Esophagus muscularis mucosa (tissue), 4 donors: Measurements from ENCODE around the gene EXTL2.

Source experiments
- EP300 ChIP-seq: sonication (generic); formaldehyde crosslinking; IDR thresholded peaks from one replicate; pipeline ENCODE4 v1.6.1; 2017; ENCODE audit warnings: antibody characterized with exemption
- POLR2A ChIP-seq: fragments of 450-650 bp; IDR thresholded peaks from one replicate; pipeline ENCODE4 v1.6.1; 2017; ENCODE audit warnings: antibody characterized with exemption, moderate library complexity, mild to moderate bottlenecking, low read depth
- POLR2AphosphoS5 ChIP-seq, 2 donors: sonication (generic); formaldehyde crosslinking; IDR thresholded peaks; one replicate each; pipeline ENCODE4 v1.6.1; 2017; ENCODE audit warnings: antibody characterized with exemption in 2 of 2
- TF ChIP-seq, protein P1 (sequence below), 3 experiments: fragments of 200-600 bp in 2 of 3; fragments of 450-650 bp in 1 of 3; sonication (generic) in 2 of 3; IDR thresholded peaks; one replicate each; pipeline ENCODE4 v1.5.1; 2017 to 2019; ENCODE audit warnings: antibody characterized with exemption in 3 of 3, mild to moderate bottlenecking in 2 of 3, moderate library complexity in 1 of 3

- TF ChIP-seq, protein P1, sequence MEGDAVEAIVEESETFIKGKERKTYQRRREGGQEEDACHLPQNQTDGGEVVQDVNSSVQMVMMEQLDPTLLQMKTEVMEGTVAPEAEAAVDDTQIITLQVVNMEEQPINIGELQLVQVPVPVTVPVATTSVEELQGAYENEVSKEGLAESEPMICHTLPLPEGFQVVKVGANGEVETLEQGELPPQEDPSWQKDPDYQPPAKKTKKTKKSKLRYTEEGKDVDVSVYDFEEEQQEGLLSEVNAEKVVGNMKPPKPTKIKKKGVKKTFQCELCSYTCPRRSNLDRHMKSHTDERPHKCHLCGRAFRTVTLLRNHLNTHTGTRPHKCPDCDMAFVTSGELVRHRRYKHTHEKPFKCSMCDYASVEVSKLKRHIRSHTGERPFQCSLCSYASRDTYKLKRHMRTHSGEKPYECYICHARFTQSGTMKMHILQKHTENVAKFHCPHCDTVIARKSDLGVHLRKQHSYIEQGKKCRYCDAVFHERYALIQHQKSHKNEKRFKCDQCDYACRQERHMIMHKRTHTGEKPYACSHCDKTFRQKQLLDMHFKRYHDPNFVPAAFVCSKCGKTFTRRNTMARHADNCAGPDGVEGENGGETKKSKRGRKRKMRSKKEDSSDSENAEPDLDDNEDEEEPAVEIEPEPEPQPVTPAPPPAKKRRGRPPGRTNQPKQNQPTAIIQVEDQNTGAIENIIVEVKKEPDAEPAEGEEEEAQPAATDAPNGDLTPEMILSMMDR (IDR thresholded peaks at IDR 0.05), result no peak
- no peak for TF ChIP-seq EP300
- no peak for TF ChIP-seq POLR2AphosphoS5 (IDR thresholded peaks at IDR 0.05)
- no peak for TF ChIP-seq POLR2A
Observed at GRCh38 chr1:100941580-100942216, 47.1 kb upstream of the EXTL2 start.
